SK-N-SH treated with all-trans-retinoic acid at 6 μM for 48 hours (cell line): ENCODE measurements around the gene TIPARP.

Experiments
- CREB5 ChIP-seq: fragments of 250-450 bp; sonication (Bioruptor Pico); IDR thresholded peaks from 2 replicates; pipeline ENCODE4 v1.5.1; 2020; ENCODE audit warnings: low read depth, mild to moderate bottlenecking, moderate library complexity
- GLIS3 ChIP-seq: fragments of 250-450 bp; sonication (Bioruptor Pico); IDR thresholded peaks from 2 replicates; pipeline ENCODE4 v1.5.0; 2020; ENCODE audit warnings: mild to moderate bottlenecking, moderate library complexity
- ISL1 ChIP-seq: fragments of 250-450 bp; sonication (Bioruptor Pico); IDR thresholded peaks from 2 replicates; pipeline ENCODE4 v2.1.2; 2022; ENCODE audit warnings: mild to moderate bottlenecking, moderate library complexity
- POU6F1 ChIP-seq: fragments of 250-450 bp; sonication (Bioruptor Pico); IDR thresholded peaks from 2 replicates; pipeline ENCODE4 v1.8.0; 2021; ENCODE audit warnings: low read depth, mild to moderate bottlenecking, moderate library complexity, borderline replicate concordance
- PPARA ChIP-seq: fragments of 250-450 bp; sonication (Bioruptor Pico); IDR thresholded peaks from 2 replicates; pipeline ENCODE4 v1.5.0; 2020; ENCODE audit warnings: mild to moderate bottlenecking, borderline replicate concordance
- RARB ChIP-seq: fragments of 250-450 bp; sonication (Bioruptor Pico); IDR thresholded peaks from 2 replicates; pipeline ENCODE4 v1.8.0; 2021; ENCODE audit warnings: mild to moderate bottlenecking, moderate library complexity
- SNAI2 ChIP-seq: fragments of 250-450 bp; sonication (Bioruptor Pico); IDR thresholded peaks from 2 replicates; pipeline ENCODE4 v1.5.0; 2020; ENCODE audit warnings: mild to moderate bottlenecking, moderate library complexity
- TCF4 ChIP-seq: fragments of 250-450 bp; sonication (Bioruptor Pico); IDR thresholded peaks from 2 replicates; pipeline ENCODE4 v1.8.0; 2021; ENCODE audit warnings: mild to moderate bottlenecking, moderate library complexity, borderline replicate concordance
- ZNF8 ChIP-seq: fragments of 450-650 bp; formaldehyde crosslinking; IDR thresholded peaks from 2 replicates; pipeline ENCODE4 v1.5.0; 2020; ENCODE audit warnings: mild to moderate bottlenecking, moderate library complexity

GRCh38 chr3:156657440-156657839, 16.9 kb upstream of the TIPARP start:
- TF ChIP-seq ZNF8 (no peak), PPARA (no peak), GLIS3 (CRISPR knock-in tag) (no peak), TCF4 (CRISPR knock-in tag) (no peak), ISL1 (no peak), POU6F1 (CRISPR knock-in tag) (no peak), RARB (CRISPR knock-in tag) (no peak), CREB5 (CRISPR knock-in tag) (no peak), SNAI2 (CRISPR knock-in tag) (no peak)
